Measurements from ENCODE around the gene TMEM119. TPM values are rescaled to one million over a fixed set of nuclear protein-coding genes. Genes with fewer than 3 reads are reported as not detected.

TMEM119 gene
- total RNA-seq, 1 experiment from 2014 or later, result not detected

DNA sequence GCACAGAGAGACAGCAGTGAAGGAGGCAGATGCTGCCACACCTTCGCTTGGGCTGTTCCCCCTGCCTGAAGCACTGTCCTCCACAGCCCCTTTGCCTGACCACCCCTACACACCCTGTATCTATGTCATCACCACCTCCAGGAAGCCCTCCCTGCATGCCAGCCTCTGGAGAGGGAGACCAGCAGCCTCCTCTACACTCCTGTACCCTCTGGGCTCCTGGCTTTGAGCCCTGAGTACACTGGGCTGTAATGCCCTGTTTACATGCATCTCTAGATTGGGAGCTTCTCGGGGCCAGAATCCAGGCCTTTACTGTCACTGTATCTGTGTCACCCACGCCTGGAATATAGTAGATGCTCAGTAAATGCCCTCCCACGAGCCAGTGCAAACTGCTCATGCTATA is 5.9 kb upstream of the TMEM119 start:
- H3K36me3 Mint-ChIP-seq (ENCODE audit: insufficient read depth, unreplicated experiment), result no peaks in the 10 kb centered on the region
- H3K4me1 ChIP-seq, result no peaks in the 10 kb centered on the region
- no peak overlapping the region for H3K4me3 Mint-ChIP-seq (ENCODE audit: unreplicated experiment)
- TF ChIP-seq, protein P1, sequence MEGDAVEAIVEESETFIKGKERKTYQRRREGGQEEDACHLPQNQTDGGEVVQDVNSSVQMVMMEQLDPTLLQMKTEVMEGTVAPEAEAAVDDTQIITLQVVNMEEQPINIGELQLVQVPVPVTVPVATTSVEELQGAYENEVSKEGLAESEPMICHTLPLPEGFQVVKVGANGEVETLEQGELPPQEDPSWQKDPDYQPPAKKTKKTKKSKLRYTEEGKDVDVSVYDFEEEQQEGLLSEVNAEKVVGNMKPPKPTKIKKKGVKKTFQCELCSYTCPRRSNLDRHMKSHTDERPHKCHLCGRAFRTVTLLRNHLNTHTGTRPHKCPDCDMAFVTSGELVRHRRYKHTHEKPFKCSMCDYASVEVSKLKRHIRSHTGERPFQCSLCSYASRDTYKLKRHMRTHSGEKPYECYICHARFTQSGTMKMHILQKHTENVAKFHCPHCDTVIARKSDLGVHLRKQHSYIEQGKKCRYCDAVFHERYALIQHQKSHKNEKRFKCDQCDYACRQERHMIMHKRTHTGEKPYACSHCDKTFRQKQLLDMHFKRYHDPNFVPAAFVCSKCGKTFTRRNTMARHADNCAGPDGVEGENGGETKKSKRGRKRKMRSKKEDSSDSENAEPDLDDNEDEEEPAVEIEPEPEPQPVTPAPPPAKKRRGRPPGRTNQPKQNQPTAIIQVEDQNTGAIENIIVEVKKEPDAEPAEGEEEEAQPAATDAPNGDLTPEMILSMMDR (IDR thresholded peaks at IDR 0.05; ENCODE audit: insufficient read depth in 1 of 2, low read depth in 1 of 2, low read length in 1 of 2, severe bottlenecking in 1 of 2, unreplicated experiment in 1 of 2), result no peak
- H3K9me3 Mint-ChIP-seq (ENCODE audit: unreplicated experiment), result no peaks in the 10 kb centered on the region
- no peaks in the 10 kb centered on the region for H3K36me3 ChIP-seq (ENCODE audit: control insufficient read depth, insufficient read depth, low read length)
- H3K4me1 Mint-ChIP-seq (ENCODE audit: low read depth, unreplicated experiment), result no peaks in the 10 kb centered on the region
- no TSS peak for BruUV-seq (replicated peaks)
- no peak overlapping the region for H3K27ac Mint-ChIP-seq (ENCODE audit: unreplicated experiment)
- no peaks in the 10 kb centered on the region for H3K27me3 ChIP-seq (replicated peaks; ENCODE audit: control insufficient read depth, insufficient read depth, low read length)
- no peak overlapping the region for H3K4me3 ChIP-seq (ENCODE audit: low read depth, low read length)
- no peak for DNase-seq
- peaks cover 6% of the 10 kb centered on the region for H3K27me3 Mint-ChIP-seq (ENCODE audit: insufficient read depth, unreplicated experiment)
- H3K9me3 ChIP-seq, result no peaks in the 10 kb centered on the region
- CTCF ChIA-PET, result no interaction called here
- POLR2A ChIA-PET, result no interaction called here
- intact Hi-C loops (cut with micrococcal nuclease; ENCODE audit: unreplicated experiment), result no loop called here

DNA sequence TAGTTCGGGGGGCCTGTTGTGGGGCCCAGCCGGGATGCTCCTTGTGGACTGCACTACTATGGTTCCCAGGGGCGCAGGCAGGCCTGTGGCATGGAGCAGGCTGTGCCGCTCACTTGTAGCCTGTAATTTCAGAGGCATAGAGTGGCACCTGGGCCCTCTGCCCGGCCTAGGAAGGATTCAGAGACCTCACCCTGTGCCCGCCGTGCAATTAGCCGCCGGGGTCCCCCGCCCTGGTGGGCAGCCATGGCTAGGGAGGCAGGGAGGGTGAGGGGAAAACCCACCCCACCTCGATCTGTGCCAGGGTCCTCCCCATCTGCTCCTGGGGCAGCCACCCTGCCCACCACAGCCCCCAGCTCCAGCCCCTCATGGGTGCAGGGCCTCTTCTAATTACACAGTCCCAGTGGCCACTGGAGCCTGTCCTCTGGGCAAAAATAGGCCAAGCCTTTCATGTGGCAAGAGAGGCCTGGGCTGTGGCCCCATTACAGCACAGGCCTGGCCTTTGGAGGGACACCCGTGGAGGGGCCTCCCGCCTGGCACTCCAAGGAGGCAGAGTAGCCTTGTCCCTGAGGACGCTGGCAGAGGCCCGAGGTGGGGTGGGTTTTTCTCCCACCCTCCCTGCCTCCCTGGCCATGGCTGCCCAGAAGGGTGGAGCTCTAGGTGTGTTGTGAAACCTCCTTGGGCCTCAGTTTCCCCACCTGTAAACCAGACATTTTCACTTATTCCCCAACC is 5.3 kb upstream of the TMEM119 start:
- H3K36me3 Mint-ChIP-seq (ENCODE audit: insufficient read depth, unreplicated experiment), result no peaks in the 10 kb centered on the region
- intact Hi-C loops (cut with micrococcal nuclease; ENCODE audit: unreplicated experiment), result no loop called here
- H3K27me3 Mint-ChIP-seq (ENCODE audit: insufficient read depth, unreplicated experiment), result peaks cover 6% of the 10 kb centered on the region
- H3K4me1 Mint-ChIP-seq (ENCODE audit: low read depth, unreplicated experiment), result no peaks in the 10 kb centered on the region
- Histone ChIP-seq H3K27me3 (replicated peaks; ENCODE audit: control insufficient read depth, insufficient read depth, low read length) (no peaks in the 10 kb centered on the region), H3K4me3 (ENCODE audit: low read depth, low read length) (no peak overlapping the region), H3K4me1 (no peaks in the 10 kb centered on the region), H3K9me3 (no peaks in the 10 kb centered on the region), H3K36me3 (ENCODE audit: control insufficient read depth, insufficient read depth, low read length) (no peaks in the 10 kb centered on the region)
- no TSS peak for BruUV-seq (replicated peaks)
- ChIA-PET CTCF (interaction anchor here (0.5 kb wide), 1 partner anchor 350 kb away, joined by 7 read pairs; no protein-coding TSS in a partner anchor), POLR2A (no interaction called here)
- no peak for DNase-seq
- no peak overlapping the region for H3K4me3 Mint-ChIP-seq (ENCODE audit: unreplicated experiment)
- TF ChIP-seq, protein P1 (IDR thresholded peaks at IDR 0.05; ENCODE audit: insufficient read depth in 1 of 2, low read depth in 1 of 2, low read length in 1 of 2, severe bottlenecking in 1 of 2, unreplicated experiment in 1 of 2), result no peak
- no peak overlapping the region for H3K27ac Mint-ChIP-seq (ENCODE audit: unreplicated experiment)
- H3K9me3 Mint-ChIP-seq (ENCODE audit: unreplicated experiment), result no peaks in the 10 kb centered on the region

DNA sequence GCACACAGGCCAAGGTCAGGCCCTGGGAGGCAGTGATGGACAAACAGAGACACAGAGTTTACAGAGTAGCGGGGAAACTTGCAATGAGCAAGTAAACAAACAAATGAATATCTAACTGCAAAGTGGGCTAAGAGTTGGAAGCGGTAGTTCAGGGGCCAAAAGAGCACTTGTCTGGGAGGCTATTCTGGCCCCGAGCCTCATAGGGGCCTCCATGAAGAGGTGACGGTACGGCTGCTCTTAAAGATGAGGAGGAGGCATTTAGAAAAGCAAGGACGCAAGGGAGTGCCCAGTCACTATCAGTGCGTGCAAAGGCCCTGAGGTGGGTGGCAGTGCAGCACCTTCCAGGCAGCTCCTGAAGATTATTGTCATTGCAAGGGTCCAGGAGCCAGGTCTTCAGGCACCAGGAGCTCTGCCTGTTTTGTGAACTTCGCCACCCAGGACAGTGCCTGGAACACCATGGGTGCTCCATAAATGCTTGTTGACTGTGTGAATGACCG is 4.4 kb upstream of the TMEM119 start:
- no TSS peak for BruUV-seq (replicated peaks)
- H3K9me3 ChIP-seq, result no peaks in the 10 kb centered on the region
- TF ChIP-seq, protein P1 (IDR thresholded peaks at IDR 0.05; ENCODE audit: insufficient read depth in 1 of 2, low read depth in 1 of 2, low read length in 1 of 2, severe bottlenecking in 1 of 2, unreplicated experiment in 1 of 2), result no peak
- CTCF ChIA-PET, result no interaction called here
- intact Hi-C loops (cut with micrococcal nuclease; ENCODE audit: unreplicated experiment), result no loop called here
- Mint-ChIP-seq H3K4me3 (ENCODE audit: unreplicated experiment) (no peak overlapping the region), H3K27me3 (ENCODE audit: insufficient read depth, unreplicated experiment) (peaks cover 6% of the 10 kb centered on the region), H3K27ac (ENCODE audit: unreplicated experiment) (no peak overlapping the region), H3K36me3 (ENCODE audit: insufficient read depth, unreplicated experiment) (no peaks in the 10 kb centered on the region), H3K4me1 (ENCODE audit: low read depth, unreplicated experiment) (no peaks in the 10 kb centered on the region), H3K9me3 (ENCODE audit: unreplicated experiment) (no peaks in the 10 kb centered on the region)
- no peak for DNase-seq
- H3K4me3 ChIP-seq (ENCODE audit: low read depth, low read length), result no peak overlapping the region
- H3K36me3 ChIP-seq (ENCODE audit: control insufficient read depth, insufficient read depth, low read length), result no peaks in the 10 kb centered on the region
- H3K4me1 ChIP-seq, result no peaks in the 10 kb centered on the region
- no peaks in the 10 kb centered on the region for H3K27me3 ChIP-seq (replicated peaks; ENCODE audit: control insufficient read depth, insufficient read depth, low read length)
- POLR2A ChIA-PET, result no interaction called here
